ENCODE results near the gene ERGIC1.

DNA sequence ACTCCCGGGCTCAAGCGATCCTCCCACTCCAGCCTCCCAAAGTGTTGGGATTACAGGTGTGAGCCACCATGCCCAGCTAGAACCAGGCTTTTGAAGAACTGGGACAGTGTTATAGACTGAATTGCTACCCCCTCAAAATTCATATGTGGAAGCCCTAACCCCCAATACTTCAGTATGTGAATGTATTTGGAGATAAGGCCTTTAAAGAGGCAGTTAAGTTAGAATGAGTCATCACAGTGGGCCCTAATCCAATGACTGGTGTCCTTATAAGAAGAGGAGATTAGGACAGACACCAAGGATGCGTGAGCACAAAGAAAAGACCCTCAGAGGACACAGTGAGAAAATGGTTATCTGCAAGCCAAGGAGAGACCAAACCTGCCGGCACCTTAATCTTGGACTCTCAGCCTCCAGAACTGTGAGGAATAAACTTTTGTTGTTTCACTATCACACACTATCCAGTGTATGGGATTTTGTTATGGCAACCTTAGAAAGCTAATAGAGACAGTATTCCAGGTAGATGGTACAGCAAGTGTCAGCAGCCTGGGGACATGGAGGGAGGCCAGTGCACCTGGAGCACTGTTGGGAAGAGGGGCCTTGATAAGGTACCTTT, 31.4 kb upstream of the ERGIC1 start:
- TF ChIP-seq, protein P1, sequence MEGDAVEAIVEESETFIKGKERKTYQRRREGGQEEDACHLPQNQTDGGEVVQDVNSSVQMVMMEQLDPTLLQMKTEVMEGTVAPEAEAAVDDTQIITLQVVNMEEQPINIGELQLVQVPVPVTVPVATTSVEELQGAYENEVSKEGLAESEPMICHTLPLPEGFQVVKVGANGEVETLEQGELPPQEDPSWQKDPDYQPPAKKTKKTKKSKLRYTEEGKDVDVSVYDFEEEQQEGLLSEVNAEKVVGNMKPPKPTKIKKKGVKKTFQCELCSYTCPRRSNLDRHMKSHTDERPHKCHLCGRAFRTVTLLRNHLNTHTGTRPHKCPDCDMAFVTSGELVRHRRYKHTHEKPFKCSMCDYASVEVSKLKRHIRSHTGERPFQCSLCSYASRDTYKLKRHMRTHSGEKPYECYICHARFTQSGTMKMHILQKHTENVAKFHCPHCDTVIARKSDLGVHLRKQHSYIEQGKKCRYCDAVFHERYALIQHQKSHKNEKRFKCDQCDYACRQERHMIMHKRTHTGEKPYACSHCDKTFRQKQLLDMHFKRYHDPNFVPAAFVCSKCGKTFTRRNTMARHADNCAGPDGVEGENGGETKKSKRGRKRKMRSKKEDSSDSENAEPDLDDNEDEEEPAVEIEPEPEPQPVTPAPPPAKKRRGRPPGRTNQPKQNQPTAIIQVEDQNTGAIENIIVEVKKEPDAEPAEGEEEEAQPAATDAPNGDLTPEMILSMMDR (IDR thresholded peaks at IDR 0.05 in 2 of 3, conservative IDR thresholded peaks at IDR 0.05 in 1 of 3; ENCODE audit: control insufficient read depth in 2 of 3, extremely low read depth in 1 of 3, insufficient read depth in 1 of 3, low read depth in 3 of 3, low read length in 3 of 3), result no peak
- TF ChIP-seq STAT1 (conservative IDR thresholded peaks at IDR 0.05) (no peak), GABPA (IDR thresholded peaks at IDR 0.05; ENCODE audit: low read depth) (no peak), SIN3A (IDR thresholded peaks at IDR 0.05; ENCODE audit: low read depth, low read length) (no peak), RCOR1 (conservative IDR thresholded peaks at IDR 0.05; ENCODE audit: low read depth, low read length) (no peak), HDAC6 (IDR thresholded peaks at IDR 0.05; ENCODE audit: unreplicated experiment) (no peak), JUND (IDR thresholded peaks at IDR 0.05; ENCODE audit: low read depth, low read length) (no peak), POLR2A (IDR thresholded peaks at IDR 0.05; ENCODE audit: low read depth, low read length) (no peak), FOS (IDR thresholded peaks at IDR 0.05; ENCODE audit: borderline replicate concordance, extremely low read depth, insufficient read length) (no peak), FOXM1 (IDR thresholded peaks at IDR 0.05; ENCODE audit: low read depth, low read length) (no peak), CEBPB (IDR thresholded peaks at IDR 0.05; ENCODE audit: borderline replicate concordance in 1 of 2, low read depth in 2 of 2, low read length in 2 of 2) (no peak), CHD2 (IDR thresholded peaks at IDR 0.05; ENCODE audit: borderline replicate concordance, low read depth, low read length) (no peak)
- TF ChIP-seq, protein P2, sequence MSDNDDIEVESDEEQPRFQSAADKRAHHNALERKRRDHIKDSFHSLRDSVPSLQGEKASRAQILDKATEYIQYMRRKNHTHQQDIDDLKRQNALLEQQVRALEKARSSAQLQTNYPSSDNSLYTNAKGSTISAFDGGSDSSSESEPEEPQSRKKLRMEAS (IDR thresholded peaks at IDR 0.05; ENCODE audit: low read depth, low read length), result no peak
- TF ChIP-seq, protein P3, sequence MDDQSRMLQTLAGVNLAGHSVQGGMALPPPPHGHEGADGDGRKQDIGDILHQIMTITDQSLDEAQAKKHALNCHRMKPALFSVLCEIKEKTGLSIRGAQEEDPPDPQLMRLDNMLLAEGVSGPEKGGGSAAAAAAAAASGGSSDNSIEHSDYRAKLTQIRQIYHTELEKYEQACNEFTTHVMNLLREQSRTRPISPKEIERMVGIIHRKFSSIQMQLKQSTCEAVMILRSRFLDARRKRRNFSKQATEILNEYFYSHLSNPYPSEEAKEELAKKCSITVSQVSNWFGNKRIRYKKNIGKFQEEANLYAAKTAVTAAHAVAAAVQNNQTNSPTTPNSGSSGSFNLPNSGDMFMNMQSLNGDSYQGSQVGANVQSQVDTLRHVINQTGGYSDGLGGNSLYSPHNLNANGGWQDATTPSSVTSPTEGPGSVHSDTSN (IDR thresholded peaks at IDR 0.05; ENCODE audit: insufficient replicate concordance, low read depth, low read length), result no peak
